ENCODE results near the gene DIO1. TPM values are rescaled to one million over a fixed set of nuclear protein-coding genes. Genes with fewer than 3 reads are reported as not detected.

DIO1 gene
- total RNA-seq, 1 donor from 2014 or later: not detected

DNA sequence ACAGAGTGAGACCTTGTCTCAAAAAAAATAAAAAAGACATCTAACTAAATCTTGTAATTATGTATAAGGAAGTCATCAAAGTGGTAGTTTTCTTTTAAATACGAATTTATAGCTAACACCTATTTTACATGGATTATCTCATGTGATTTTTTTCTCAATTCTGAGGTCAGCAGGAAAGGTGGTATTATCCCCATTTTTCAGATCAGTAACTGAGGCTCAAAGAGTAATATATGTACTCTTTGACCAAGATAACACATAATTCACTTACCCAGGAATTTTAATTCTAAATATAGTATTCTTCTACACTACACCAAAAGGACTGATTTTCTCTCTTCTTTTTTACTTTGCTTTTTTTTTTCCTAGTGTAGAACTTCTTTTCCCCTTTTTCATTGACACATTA lies 42.4 kb downstream of the DIO1 start:
- no peaks in the 10 kb centered on the region for H3K36me3 ChIP-seq (ENCODE audit: control insufficient read depth in 3 of 3, insufficient read depth in 3 of 3, low read length in 3 of 3)
- H3K9me3 ChIP-seq (ENCODE audit: control insufficient read depth in 3 of 3, low read length in 3 of 3): peaks cover 0 to 4% (median 0%) of the 10 kb centered on the region in 3 donors
- H3K4me3 ChIP-seq (ENCODE audit: low read length in 3 of 3): no peak overlapping the region
- H3K9ac ChIP-seq (ENCODE audit: low read depth in 1 of 3, low read length in 3 of 3): no peak overlapping the region
- H3K4me1 ChIP-seq (ENCODE audit: control insufficient read depth in 3 of 3, insufficient read depth in 3 of 3, low read length in 3 of 3): no peaks in the 10 kb centered on the region
- no peaks in the 10 kb centered on the region for H3K27me3 ChIP-seq (ENCODE audit: control insufficient read depth in 3 of 3, insufficient read depth in 3 of 3, low read length in 3 of 3)
- H3K27ac ChIP-seq (ENCODE audit: low read depth, low read length): no peak overlapping the region

- Histone ChIP-seq H3K4me3 (ENCODE audit: low read length in 3 of 3) (no peak overlapping the region), H3K36me3 (ENCODE audit: control insufficient read depth in 3 of 3, insufficient read depth in 3 of 3, low read length in 3 of 3) (no peaks in the 10 kb centered on the region), H3K27ac (ENCODE audit: low read depth, low read length) (no peak overlapping the region), H3K9ac (ENCODE audit: low read depth in 1 of 3, low read length in 3 of 3) (no peak overlapping the region), H3K4me1 (ENCODE audit: control insufficient read depth in 3 of 3, insufficient read depth in 3 of 3, low read length in 3 of 3) (no peaks in the 10 kb centered on the region), H3K27me3 (ENCODE audit: control insufficient read depth in 3 of 3, insufficient read depth in 3 of 3, low read length in 3 of 3) (no peaks in the 10 kb centered on the region), H3K9me3 (ENCODE audit: control insufficient read depth in 3 of 3, low read length in 3 of 3) (peaks cover 0 to 4% (median 0%) of the 10 kb centered on the region in 3 donors)
Observed at GRCh38 chr1:53938136-53938830, 44.3 kb downstream of the DIO1 start.

DNA sequence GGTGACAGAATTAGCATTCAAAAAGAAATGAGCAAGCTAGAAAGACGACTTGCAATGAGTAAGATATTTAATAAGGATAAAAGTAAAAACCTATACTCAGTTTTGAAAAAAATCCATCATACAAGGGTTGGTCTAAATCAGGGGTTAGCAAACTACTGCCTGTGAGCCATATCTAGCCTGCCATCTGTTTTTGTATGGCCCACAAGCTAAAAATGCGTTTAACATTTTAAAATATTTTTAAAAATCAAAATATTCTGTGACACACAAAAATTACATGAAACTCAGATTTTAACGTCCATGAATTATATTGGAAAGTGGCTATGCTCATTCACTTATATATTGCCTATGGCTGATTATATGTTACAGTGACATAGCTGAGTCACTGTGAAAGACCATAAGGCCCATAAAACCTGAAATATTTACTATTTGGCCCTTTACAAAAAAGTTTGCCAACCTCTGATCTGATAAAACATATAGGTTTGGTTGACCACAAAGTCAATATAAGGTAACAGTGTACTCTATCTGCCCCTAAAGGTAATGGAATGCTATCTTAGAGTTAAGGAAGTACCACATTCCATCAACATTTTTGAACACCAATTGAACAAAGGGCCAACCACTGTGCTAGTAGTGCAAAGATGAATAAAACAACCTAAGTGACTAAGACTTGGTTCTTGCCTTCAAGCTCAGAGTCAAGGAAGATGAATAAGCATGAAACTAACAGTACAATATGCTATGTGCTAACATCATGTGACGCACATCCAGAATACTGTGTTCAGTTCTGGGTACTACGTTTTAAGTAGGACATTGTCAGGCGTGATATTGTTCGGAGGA lies 48.4 kb downstream of the DIO1 start:
- no peak overlapping the region for H3K4me3 ChIP-seq (ENCODE audit: low read length in 3 of 3)
- H3K36me3 ChIP-seq (ENCODE audit: control insufficient read depth in 3 of 3, insufficient read depth in 3 of 3, low read length in 3 of 3): no peaks in the 10 kb centered on the region
- no peak overlapping the region for H3K9ac ChIP-seq (ENCODE audit: low read depth in 1 of 3, low read length in 3 of 3)
- peaks cover 13 to 18% (median 15%) of the 10 kb centered on the region in 3 donors for H3K4me1 ChIP-seq (ENCODE audit: control insufficient read depth in 3 of 3, insufficient read depth in 3 of 3, low read length in 3 of 3)
- no peaks in the 10 kb centered on the region for H3K9me3 ChIP-seq (ENCODE audit: control insufficient read depth in 3 of 3, low read length in 3 of 3)
- no peaks in the 10 kb centered on the region for H3K27me3 ChIP-seq (ENCODE audit: control insufficient read depth in 3 of 3, insufficient read depth in 3 of 3, low read length in 3 of 3)
- no peak overlapping the region for H3K27ac ChIP-seq (ENCODE audit: low read depth, low read length)

- no peak overlapping the region for H3K27ac ChIP-seq (ENCODE audit: low read depth, low read length)
- H3K36me3 ChIP-seq (ENCODE audit: control insufficient read depth in 3 of 3, insufficient read depth in 3 of 3, low read length in 3 of 3): no peaks in the 10 kb centered on the region
- peaks cover 17 to 21% (median 20%) of the 10 kb centered on the region in 3 donors for H3K4me1 ChIP-seq (ENCODE audit: control insufficient read depth in 3 of 3, insufficient read depth in 3 of 3, low read length in 3 of 3)
- no peaks in the 10 kb centered on the region for H3K9me3 ChIP-seq (ENCODE audit: control insufficient read depth in 3 of 3, low read length in 3 of 3)
- no peak overlapping the region for H3K4me3 ChIP-seq (ENCODE audit: low read length in 3 of 3)
- H3K27me3 ChIP-seq (ENCODE audit: control insufficient read depth in 3 of 3, insufficient read depth in 3 of 3, low read length in 3 of 3): no peaks in the 10 kb centered on the region
- H3K9ac ChIP-seq (ENCODE audit: low read depth in 1 of 3, low read length in 3 of 3): no peak overlapping the region
Observed at GRCh38 chr1:53943090-53943489, 49.1 kb downstream of the DIO1 start.

DNA sequence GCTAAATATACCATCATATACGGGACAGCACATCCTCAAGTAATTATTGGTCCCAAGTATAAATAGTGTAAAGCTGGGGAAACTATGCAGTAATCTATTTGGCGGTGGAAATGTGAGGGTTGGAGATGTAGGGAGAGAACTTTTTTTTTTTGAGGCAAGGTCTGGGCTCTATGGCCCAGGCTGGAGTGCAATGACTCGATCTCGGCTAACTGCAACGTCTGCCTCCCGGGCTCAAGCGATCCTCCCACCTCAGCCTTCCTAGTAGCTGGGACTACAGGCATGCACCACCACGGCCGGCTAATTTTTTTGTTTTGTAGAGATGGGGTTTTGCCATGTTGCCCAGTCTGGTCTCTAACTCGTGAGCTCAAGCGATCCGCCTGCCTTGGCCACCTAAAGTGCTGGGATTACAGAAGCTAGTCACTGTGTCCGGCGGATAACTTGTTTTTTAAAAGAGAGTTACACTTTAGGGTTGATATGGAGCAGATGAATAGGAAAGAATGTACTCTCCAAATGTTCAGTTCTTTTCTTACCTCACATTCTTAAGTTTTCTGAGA lies 49.6 kb downstream of the DIO1 start:
- H3K27me3 ChIP-seq (ENCODE audit: control insufficient read depth in 3 of 3, insufficient read depth in 3 of 3, low read length in 3 of 3): no peaks in the 10 kb centered on the region
- no peak overlapping the region for H3K27ac ChIP-seq (ENCODE audit: low read depth, low read length)
- no peak overlapping the region for H3K4me3 ChIP-seq (ENCODE audit: low read length in 3 of 3)
- H3K36me3 ChIP-seq (ENCODE audit: control insufficient read depth in 3 of 3, insufficient read depth in 3 of 3, low read length in 3 of 3): no peaks in the 10 kb centered on the region
- peaks cover 17 to 22% (median 20%) of the 10 kb centered on the region in 3 donors for H3K4me1 ChIP-seq (ENCODE audit: control insufficient read depth in 3 of 3, insufficient read depth in 3 of 3, low read length in 3 of 3)
- no peaks in the 10 kb centered on the region for H3K9me3 ChIP-seq (ENCODE audit: control insufficient read depth in 3 of 3, low read length in 3 of 3)
- H3K9ac ChIP-seq (ENCODE audit: low read depth in 1 of 3, low read length in 3 of 3): no peak overlapping the region

DNA sequence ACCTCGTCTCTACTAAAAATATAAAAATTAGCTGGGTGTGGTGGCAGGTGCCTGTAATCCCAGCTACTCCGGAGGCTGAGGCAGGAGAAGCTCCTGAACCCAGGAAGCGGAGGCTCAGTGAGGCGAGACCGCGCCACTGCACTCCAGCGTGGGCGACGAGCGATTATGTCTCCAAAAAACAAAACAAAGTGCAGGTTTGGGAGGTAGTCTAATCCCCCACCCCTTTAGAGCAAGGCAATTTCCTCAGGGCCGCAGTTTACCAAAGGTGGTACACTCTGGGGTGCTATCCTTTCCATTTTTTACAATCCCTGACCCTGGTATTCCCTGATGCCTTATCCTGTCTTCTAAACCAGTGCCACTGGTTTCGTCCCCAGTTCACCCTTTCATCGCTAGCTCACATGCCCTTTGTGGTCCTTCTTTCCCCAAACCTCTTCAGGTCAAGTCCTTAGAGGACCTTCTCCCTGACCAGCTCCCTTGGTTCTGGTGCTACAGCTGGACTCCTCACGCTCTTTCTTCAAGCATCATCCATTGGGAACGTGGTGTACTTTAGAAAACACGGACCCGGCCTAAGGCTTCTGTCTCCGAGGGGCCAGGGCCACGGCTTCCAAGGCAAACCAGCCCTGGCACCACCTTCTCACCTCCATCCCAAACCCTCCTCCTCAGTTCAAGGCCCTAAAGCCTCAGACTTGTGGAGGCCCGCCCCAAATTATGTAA lies 50.6 kb downstream of the DIO1 start:
- Histone ChIP-seq H3K9ac (ENCODE audit: low read depth in 1 of 3, low read length in 3 of 3) (peak overlapping the region; percentile 78 to 88 (median 87)), H3K4me1 (ENCODE audit: control insufficient read depth in 3 of 3, insufficient read depth in 3 of 3, low read length in 3 of 3) (peaks cover 17 to 22% (median 20%) of the 10 kb centered on the region in 3 donors), H3K4me3 (ENCODE audit: low read length in 3 of 3) (peak overlapping the region; percentile 86 to 93 (median 86)), H3K9me3 (ENCODE audit: control insufficient read depth in 3 of 3, low read length in 3 of 3) (no peaks in the 10 kb centered on the region), H3K27ac (ENCODE audit: low read depth, low read length) (peak overlapping the region; percentile 84), H3K27me3 (ENCODE audit: control insufficient read depth in 3 of 3, insufficient read depth in 3 of 3, low read length in 3 of 3) (no peaks in the 10 kb centered on the region), H3K36me3 (ENCODE audit: control insufficient read depth in 3 of 3, insufficient read depth in 3 of 3, low read length in 3 of 3) (no peaks in the 10 kb centered on the region)

DNA sequence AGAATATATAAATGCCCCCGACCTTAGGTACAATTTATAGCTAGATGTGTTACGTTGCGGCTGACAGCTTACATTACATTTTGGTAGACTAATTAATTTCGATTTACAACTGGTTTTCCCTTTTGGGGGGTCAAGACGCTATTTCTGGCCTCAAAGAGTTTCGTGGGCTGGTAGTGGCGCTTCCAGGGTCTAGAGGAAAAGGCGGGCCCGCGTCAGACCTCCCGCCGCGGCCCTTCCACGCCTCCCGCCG lies 51.1 kb downstream of the DIO1 start:
- no peaks in the 10 kb centered on the region for H3K27me3 ChIP-seq (ENCODE audit: control insufficient read depth in 3 of 3, insufficient read depth in 3 of 3, low read length in 3 of 3)
- H3K4me1 ChIP-seq (ENCODE audit: control insufficient read depth in 3 of 3, insufficient read depth in 3 of 3, low read length in 3 of 3): peaks cover 17 to 22% (median 20%) of the 10 kb centered on the region in 3 donors
- peak overlapping the region; percentile 78 to 88 (median 87) for H3K9ac ChIP-seq (ENCODE audit: low read depth in 1 of 3, low read length in 3 of 3)
- peak overlapping the region; percentile 84 for H3K27ac ChIP-seq (ENCODE audit: low read depth, low read length)
- H3K36me3 ChIP-seq (ENCODE audit: control insufficient read depth in 3 of 3, insufficient read depth in 3 of 3, low read length in 3 of 3): no peaks in the 10 kb centered on the region
- no peaks in the 10 kb centered on the region for H3K9me3 ChIP-seq (ENCODE audit: control insufficient read depth in 3 of 3, low read length in 3 of 3)
- peak overlapping the region; percentile 86 to 93 (median 86) for H3K4me3 ChIP-seq (ENCODE audit: low read length in 3 of 3)

DNA sequence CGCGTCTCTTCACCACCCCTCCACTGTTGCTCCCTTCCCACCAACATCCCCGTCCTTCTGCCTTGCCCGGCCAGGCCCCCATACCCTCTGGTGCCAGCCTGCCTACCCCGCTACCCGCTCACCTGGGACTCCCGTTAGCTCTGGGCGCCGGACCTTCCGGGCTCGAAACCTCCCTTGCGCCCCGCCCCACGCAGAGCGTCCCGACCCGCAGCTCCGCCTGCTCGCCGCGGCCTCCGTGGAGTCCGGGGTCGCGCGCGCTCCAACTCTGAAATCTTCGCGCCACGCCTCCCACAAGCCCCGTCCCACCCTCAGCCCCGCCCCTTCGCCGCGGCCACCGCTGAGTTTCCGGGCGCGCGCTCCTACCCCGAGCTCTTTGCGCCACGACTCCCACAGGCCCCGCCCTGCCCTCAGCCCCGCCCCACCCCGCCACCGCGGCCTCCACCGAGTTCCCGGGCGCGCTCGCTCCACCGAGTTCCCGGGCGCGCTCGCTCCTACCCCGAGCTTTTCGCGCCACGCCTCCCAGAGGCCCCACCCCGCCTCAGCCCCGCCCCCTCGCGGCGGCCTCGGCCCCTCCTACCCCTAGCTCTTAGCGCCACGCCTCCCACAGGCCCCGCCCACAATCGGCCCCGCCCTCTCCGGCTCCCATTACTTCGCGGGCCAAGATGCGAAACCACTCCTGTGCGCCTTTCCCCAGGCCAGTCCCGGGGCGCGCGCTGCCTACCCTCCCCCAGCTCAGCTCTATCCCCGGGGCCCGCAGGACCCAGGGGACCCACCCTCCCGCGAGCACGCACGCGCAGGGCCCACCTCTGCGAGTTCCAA lies 51.7 kb downstream of the DIO1 start, which contains the start of gene IFT25:
IFT25 (minus strand) TSS at position 267 of the 819 bp plus-strand sequence. CDS start 5,617 bp downstream, outside the sequence.
- Histone ChIP-seq H3K9ac (ENCODE audit: low read depth in 1 of 3, low read length in 3 of 3) (peak within 1 kb of the TSS; percentile 78 to 88 (median 87)), H3K27ac (ENCODE audit: low read depth, low read length) (peak within 1 kb of the TSS; percentile 84), H3K4me3 (ENCODE audit: low read length in 3 of 3) (peak within 1 kb of the TSS; percentile 86 to 93 (median 86)), H3K27me3 (ENCODE audit: control insufficient read depth in 3 of 3, insufficient read depth in 3 of 3, low read length in 3 of 3) (no peaks in the 10 kb centered on the region), H3K36me3 (ENCODE audit: control insufficient read depth in 3 of 3, insufficient read depth in 3 of 3, low read length in 3 of 3) (no peaks in the 10 kb centered on the region), H3K9me3 (ENCODE audit: control insufficient read depth in 3 of 3, low read length in 3 of 3) (no peaks in the 10 kb centered on the region), H3K4me1 (ENCODE audit: control insufficient read depth in 3 of 3, insufficient read depth in 3 of 3, low read length in 3 of 3) (peaks cover 17 to 22% (median 22%) of the 10 kb centered on the region in 3 donors)
